GM18502 (cell line): ENCODE measurements around the gene PRR16.

Source experiments
- ATAC-seq: cut with Tn5 transposase; IDR thresholded peaks from one replicate; pipeline ENCODE4 v1.9.1; 2021; ENCODE audit warnings: mild to moderate bottlenecking; ENCODE audit not compliant: unreplicated experiment, poor library complexity

The PRR16 gene

DNA sequence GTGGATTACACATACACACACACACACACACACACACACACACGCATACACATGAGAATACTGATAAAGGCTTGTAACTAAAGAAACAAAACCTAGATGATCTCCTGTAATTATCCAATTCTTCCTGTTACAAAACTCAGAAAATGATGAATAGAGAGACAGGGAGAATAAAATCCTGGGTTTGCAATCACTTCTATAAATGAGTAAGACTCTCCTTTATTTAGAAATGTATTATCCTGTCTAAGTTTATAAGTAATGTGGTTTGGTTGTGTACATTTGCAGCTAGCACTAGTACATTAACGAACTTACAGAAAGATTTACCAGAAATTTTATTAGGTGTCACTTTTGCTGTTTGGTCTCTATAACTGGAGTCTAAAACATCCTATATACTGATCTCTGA, 2.8 kb upstream of the PRR16 start:
- no peak for ATAC-seq

DNA sequence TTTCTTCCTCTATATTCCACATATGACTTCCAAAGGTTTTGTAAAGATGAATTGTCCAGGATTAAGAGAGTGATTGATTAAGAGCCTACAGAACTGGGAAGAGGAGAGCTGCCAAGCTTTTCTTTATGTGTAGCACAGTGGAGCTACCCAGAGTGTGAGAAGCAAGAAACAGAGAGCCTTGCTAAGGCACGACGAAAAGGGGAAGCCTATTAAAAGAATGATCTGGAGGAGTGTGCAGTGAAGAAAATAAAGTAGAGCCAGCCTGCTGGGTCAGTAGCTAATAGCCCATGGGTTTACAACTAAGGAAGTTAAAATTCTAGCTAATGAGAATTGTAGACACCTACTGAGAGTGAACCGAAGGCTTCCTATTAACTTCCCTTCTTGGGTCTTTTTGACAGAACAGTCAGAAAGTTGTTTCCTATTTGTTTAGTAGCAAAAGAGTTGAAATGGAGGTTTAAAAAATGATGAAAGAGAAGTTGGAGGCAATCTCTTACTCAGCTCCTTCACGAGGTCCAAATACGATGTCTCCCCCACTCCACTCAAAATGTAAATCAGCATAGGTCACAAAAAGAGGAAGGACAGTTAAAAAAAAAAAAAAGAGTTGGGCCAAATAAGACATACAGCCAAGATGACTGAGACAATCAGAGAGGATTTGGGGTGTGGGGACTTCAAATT, 957 bp upstream of the PRR16 start:
- ATAC-seq = no peak

DNA sequence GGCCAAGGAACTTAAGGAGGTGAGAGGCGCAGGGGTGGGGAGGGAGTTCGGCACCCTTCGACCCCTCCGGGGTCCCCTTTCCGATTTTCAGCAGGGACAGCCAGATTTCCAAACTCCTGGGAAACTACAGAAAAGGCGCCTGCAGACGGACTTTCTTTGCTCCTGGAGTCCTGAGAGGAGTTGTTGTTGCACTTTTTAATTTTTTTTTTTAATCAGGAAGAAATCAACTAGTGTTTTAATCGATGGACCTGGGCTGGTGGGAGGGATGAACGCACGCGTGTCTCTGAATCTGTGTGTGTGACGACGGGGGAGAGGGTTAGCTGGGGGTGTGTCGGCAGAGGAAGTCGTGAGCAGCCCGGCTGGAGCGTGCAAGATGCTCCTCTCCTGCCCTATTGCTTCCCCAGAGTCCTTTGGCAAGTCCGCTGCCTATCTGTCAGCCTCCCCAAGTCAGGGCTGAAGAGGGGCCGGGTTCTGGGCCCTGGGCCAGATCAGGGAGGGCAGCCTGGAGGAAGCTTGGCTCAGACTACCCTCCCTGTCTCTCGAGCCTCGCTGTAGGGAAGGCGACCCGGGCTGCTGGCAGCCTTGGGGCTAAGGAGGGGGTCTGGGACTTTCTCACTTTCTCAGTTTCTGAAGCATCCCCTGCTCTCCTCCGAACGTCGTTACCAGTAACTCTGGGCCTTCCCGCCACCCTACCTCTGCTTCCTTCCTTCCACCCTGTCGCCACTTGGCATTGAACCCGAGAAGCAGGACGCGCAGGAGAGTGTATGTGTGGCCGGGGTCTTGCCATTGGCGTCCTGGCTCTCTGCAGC, 731 bp downstream of the PRR16 start:
- ATAC-seq = no peak

DNA sequence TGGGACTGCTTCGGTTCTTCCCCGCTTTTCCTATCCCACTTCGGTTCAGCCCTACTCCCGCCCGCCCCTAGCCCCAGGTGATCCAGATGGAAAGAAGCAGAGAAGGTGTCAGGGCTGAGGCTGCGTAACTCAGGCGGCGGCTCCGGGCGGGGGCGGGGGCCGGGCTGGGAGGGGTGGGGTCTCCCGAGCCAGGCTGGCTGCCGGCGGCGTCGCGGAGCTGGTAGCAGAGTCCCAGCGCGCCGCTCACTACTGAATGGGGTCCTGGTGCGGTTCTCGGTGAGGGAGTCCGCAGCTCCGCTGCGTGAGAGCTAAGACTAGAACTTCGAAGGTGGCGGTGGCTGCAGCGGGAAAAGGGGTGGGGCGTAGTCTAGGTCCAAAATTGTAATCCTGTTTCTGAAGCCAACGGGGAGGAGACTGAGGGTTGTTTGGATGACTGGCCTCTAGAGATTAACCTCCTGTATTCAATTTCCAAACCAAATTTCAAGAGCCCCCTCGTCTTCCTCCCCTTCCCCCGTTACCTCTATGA, 1.4 kb downstream of the PRR16 start:
- no peak for ATAC-seq

DNA sequence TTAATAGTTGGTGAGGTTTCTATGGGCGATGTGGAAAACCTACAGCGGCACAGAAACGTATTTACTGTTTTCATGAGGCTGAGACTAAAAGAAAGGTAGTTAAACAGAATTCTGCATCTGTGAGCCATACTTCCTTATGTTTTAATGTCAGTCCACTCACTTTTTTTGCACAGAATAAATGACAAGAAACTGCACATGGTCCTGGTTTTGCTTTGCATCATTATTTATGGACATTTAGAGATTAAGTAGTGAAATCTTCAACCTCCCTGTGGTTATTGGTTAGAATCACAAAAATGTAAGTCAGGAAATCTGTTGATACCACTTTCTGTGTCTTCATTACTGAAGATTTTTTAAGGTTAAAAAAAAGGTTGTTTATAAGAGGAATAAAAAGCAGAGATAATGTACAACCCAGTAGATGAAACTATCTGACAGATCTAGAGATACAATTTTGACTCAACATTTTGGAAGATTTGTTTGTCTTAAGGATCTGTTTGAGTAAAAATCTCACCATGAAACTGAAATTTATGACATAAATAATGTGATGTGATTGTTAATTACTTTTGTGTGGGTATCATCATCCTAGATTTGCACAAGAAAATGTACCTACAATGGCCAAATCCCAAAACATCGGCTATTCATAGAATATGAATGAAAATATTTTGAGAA, 2.4 kb downstream of the PRR16 start:
- no peak for ATAC-seq

DNA sequence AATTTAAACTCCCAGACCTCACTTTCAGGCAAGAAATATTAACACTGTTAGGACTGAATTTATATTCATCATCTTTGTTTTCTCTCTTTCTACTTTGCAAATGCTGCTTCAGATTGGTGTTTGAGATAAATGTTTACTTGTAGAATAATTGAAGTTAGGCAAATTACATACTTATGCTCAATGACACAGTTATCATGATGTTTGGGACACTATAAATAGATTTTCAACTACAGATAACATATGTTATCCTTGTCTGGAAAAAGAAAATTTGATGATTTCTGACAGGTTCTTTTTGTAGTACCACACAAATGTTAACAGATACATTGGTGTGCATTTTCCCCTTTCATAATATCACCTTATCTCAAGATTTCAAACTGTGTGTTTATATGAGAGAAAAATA, 7.9 kb downstream of the PRR16 start:
- no peak for ATAC-seq

DNA sequence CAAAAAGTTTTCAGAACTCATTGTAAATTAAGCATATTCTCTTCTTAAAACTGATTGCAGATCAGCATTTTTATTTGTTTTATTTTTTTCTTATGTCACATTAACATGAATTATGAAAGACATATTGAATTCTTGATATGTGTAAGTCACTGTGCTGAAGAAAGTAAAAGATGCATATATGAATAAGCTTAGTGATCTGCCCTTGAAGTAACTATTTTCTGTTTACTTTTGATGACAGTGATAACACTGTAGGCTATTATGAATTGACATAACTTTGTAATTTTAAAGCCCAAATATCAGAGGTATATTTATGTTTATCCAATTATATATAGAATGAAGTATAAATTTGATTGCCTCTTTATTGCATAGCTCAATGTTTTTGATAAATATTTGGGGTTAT, 8.8 kb downstream of the PRR16 start:
- ATAC-seq = no peak

DNA sequence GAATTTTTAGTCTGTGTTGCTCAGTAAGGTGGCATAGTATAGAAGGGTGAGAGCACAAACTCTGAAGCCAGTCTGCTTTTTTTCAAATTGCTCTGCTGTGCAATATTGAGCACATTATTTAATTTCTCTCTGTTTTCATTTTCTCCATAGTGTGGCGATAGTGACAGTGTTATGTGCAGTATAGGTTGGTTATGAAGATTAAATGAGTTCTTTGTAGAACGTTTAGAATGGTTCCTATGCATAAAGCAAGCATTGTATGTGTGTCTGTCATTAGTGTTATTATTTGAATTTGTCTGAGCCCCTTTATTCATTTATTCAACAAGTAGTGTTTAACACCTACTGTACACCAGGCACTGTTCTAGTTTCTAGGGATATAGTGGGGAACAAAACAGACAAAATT, 9.2 kb downstream of the PRR16 start:
- ATAC-seq = no peak

DNA sequence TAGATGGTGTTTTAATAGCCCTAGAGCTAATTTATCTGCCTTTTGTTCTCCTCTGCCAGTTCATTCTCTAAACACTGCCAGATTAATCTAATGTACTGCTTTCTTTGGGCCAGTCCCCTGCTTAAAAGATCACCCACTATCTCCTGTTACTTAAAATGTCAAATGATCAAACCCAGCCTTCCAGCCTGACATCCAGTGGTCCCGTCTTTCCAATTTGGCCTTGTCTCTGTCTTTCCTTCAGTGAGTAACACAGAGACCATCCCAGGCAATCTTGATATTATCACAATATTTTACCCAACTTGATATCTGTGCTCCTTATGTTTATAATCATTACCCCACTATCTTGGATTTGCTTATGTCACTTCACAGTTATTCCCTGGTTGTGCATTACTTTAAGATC, 12.0 kb downstream of the PRR16 start:
- no peak for ATAC-seq

DNA sequence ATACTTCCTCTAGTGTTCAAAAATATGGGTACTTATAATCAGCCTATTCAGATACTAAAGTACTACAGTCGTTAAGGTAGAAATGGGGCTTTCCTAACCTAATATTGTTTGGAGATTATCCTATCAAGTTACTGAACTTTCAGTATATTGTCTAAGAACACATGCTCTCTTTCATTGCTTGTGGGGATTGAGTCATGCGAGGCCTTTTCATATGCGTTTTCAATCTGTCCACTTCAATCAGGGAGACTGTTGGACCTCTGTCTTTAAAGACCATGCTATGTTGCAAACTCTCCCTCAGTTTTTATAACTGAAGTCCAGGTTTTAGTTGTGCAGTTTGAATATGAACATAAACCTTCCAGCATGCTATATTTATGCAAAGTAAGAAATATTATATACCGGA, 15.0 kb downstream of the PRR16 start:
- ATAC-seq = no peak

DNA sequence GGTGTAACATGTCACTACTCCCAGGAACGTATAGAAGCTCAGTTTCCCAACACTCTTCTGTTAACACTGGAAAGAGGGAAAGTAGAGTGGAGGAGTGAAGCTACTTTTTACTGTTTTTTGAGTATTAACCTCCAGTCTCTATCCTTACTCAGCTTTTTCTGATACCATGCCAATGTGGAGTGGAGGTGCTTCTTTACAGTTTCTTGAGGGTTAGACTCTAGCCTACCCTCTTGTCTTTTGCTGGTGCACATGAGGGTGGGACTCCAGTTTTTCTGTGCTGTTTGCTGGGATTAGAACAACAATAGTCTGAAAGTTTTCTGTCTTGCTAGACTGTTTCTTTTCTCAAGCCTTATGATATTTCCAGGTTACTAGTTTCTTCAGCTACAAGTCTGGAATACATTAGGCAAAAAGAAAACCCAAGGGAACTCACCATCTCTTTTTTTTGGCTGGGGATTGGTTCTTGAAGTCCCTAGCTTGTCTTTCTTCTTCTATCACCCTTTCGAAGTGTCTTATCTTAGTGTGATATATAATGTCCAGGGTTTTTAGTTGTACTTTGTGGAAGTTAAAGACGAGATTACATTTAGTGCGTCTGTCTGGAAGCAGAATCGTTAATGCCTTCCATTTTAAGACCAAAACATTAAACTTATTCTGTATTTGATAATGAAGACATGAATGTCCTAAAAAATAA, 35.9 kb downstream of the PRR16 start:
- no peak for ATAC-seq

DNA sequence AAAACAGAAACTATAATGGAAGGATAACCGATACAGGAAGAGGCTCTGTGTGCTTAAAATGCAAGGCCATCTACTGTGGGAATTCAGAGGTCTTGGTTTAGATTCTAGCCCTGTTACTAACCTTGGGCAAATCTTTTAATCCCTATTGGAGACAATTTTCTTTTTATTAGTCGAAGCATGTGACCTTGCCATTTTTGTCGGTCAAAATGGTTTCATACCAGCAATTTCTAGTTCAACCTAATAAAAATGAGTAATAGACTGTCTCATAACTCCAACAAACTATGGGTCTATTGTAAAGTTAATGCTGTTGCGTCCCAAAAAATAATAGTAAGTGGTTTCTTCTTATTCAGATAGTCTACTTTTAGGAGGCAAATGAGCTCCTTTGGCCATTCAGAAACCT, 38.4 kb downstream of the PRR16 start:
- ATAC-seq = no peak

DNA sequence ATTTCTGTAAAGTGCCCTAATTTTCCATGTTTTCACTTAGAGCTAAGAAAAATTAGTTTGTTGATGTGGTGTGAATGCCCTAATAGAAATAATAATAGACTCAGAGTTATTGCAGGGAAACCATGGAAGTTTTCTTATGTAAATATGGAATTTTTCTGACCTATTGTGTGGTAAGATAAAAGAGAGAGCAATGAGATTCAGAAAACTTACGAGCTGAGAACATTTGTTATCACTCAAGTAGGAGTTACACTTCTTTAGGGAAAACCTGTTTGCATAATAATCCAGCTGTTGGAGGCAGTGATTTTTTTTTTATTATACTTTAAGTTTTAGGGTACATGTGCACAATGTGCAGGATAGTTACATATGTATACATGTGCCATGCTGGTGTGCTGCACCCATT, 39.2 kb downstream of the PRR16 start:
- no peak for ATAC-seq

DNA sequence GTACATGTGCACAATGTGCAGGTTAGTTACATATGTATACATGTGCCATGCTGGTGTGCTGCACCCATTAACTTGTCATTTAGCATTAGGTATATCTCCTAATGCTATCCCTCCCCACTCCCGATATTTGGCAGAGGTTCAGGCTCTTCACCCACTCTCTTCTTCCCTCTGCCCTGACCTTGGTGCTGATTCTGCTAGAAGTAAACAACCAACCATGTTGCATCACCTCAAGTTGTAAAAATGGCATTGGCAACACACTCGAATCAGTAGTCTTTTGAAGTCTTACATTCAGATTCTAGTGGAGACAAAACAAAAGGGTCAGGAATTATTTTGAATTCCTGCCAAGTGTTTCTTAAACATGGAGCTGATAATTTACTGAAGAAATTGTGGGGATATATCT, 40.0 kb downstream of the PRR16 start:
- ATAC-seq = no peak

DNA sequence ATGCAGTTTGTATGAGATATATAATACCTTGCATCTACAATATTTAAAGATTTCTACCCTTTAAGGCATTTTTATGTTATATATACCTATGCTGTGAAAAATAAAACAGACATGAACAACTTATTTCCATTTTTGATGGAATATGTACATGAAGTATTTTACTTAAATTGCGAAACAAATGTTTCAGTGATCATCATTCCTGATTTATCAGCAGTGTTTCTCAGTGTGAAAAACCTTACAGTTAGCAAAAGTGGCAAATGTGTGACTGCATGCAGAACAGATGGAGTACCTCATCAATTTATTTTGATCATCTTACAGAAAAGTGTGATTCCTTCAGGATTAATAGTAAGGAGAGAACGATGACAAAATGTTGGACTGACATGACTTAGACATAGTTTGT, 43.1 kb downstream of the PRR16 start:
- no peak for ATAC-seq

DNA sequence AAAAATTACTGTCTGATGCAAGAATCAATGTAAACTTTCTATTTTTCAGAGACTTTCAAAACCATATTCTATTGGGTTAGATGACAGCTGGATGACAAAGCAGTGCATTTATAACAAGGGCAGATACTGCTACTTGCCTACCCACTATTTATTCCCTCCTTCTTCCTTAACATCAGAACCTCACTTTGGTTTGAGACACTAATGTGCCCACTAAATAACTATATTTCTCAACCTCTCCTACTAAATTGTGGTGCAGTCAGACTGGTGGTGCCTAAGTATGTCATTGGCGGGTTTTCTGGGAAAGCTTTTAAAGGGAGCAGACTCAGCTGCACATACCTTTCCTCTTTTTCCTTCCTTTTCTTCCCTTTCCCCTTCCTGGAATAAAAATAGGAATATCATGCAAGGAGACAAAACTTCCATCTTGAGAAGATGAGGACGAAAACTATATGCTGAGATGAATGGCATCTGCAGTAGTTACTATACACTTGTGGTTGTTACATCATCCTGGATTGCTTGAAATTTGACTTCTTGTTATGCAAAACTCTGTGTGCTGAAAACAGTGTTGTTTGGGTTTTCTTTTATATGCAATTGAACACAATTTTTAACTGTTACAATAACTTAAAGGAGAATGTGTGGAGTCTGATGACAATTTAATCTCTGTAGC, 43.8 kb downstream of the PRR16 start:
- no peak for ATAC-seq

DNA sequence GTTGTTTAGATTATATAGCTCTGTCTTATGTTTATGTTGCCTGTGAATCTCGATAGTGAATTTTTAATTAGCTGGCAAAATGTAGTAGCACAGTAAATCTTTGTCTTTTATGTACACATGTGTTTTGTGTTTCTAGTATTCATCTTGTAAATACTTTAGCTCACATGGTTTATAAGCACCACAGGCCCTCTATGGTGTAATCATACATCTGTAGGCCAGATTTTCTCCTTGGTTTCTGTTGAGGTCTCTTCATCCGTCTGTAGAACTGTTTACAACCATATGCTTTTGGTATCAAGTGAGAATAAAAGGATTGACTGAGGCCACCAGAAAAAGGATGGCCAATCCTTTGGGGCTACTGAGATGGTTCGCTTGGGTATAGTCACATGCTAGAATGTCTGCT, 45.0 kb downstream of the PRR16 start:
- ATAC-seq = no peak

DNA sequence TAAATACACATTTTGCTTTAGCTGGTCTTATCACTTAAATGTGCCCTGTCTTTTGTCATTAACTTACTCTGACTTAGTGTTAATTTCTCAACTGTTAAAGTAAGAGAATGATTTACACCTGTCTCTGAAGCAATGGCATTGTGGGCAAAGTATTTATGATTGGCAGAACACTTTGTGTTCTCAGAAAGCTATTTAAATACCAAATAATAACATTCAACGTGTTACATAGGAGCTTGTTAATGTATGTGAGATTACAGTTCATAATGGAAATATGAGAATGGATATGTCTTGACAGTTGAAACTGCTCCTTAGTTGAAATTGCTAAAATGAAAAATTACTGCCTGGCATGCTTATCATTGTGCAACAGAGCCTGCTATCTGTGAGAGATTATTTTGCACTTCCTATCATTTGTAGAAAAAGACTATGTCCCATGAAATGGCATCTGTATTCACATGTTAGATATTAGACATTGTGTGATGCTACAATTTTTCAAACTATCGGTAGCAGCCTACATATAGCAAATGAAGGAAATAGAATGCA, 46.1 kb downstream of the PRR16 start:
- ATAC-seq = no peak

DNA sequence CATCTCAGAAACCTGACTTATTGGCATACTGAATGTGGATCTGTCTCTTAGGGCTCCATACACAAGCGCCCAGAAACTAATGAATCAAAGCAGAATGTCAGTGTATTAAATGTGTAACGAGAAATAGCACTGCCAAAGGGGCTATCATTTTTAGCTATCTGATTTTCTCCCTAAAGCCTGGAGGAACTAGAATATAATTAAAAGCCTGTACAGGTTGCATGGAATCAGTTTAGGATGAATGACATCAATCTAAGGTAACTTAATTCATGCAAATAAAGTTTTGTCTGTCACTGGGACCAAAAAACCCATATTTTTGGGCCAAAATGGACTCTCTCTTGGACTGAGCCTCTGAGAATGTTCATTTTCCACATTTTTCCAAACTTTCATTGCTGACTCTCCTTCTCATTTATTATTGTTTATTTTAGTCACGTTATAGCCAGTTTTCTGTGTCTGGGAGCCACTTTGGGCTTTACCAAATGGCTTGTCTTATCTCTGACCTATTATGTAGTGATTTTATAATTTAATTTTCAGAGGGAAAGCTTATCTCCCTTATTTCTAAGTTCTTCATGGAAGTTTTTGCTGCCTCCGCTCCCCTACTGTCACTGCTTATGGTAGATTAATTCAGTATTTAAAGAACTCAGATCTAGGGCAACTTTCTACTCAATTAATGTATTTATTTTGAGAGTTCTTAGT, 47.0 kb downstream of the PRR16 start:
- ATAC-seq = no peak
